SK-N-SH treated with all-trans-retinoic acid at 6 μM for 48 hours (cell line): ENCODE measurements around the gene ZBTB8B.
"Not testable (repeated sequence)": the region's sequence is repeated elsewhere in the genome, so short reads cannot be mapped to it uniquely, and the experiment has no call there.

ENCODE experiments used
- ATAC-seq: fragments of 200-7000 bp; cut with Tn5 transposase; 3 replicates; pipeline ENCODE4 v1.9.1; 2020; ENCODE audit warnings: mild to moderate bottlenecking, moderate library complexity
- BACH2 ChIP-seq: fragments of 250-450 bp; sonication (Bioruptor Pico); IDR thresholded peaks from 2 replicates; pipeline ENCODE4 v1.9.0; 2021; ENCODE audit warnings: mild to moderate bottlenecking, borderline replicate concordance
- CREB5 ChIP-seq: fragments of 250-450 bp; sonication (Bioruptor Pico); IDR thresholded peaks from 2 replicates; pipeline ENCODE4 v1.5.1; 2020; ENCODE audit warnings: low read depth, mild to moderate bottlenecking, moderate library complexity
- GLIS3 ChIP-seq: fragments of 250-450 bp; sonication (Bioruptor Pico); IDR thresholded peaks from 2 replicates; pipeline ENCODE4 v1.5.0; 2020; ENCODE audit warnings: mild to moderate bottlenecking, moderate library complexity
- ISL1 ChIP-seq: fragments of 250-450 bp; sonication (Bioruptor Pico); IDR thresholded peaks from 2 replicates; pipeline ENCODE4 v2.1.2; 2022; ENCODE audit warnings: mild to moderate bottlenecking, moderate library complexity
- OSR1 ChIP-seq: fragments of 250-450 bp; sonication (Bioruptor Pico); IDR thresholded peaks from 2 replicates; pipeline ENCODE4 v1.8.0; 2022; ENCODE audit warnings: moderate library complexity, mild to moderate bottlenecking, inconsistent platforms
- PATZ1 ChIP-seq: fragments of 250-450 bp; sonication (Bioruptor Pico); IDR thresholded peaks from 2 replicates; pipeline ENCODE4 v1.8.0; 2020; ENCODE audit warnings: mild to moderate bottlenecking, moderate library complexity, borderline replicate concordance
- PPARA ChIP-seq: fragments of 250-450 bp; sonication (Bioruptor Pico); IDR thresholded peaks from 2 replicates; pipeline ENCODE4 v1.5.0; 2020; ENCODE audit warnings: mild to moderate bottlenecking, borderline replicate concordance
- RARB ChIP-seq: fragments of 250-450 bp; sonication (Bioruptor Pico); IDR thresholded peaks from 2 replicates; pipeline ENCODE4 v1.8.0; 2021; ENCODE audit warnings: mild to moderate bottlenecking, moderate library complexity
- SNAI2 ChIP-seq: fragments of 250-450 bp; sonication (Bioruptor Pico); IDR thresholded peaks from 2 replicates; pipeline ENCODE4 v1.5.0; 2020; ENCODE audit warnings: mild to moderate bottlenecking, moderate library complexity
- TOX ChIP-seq: fragments of 250-450 bp; sonication (Bioruptor Pico); IDR thresholded peaks from 2 replicates; pipeline ENCODE4 v1.8.0; 2021; ENCODE audit warnings: mild to moderate bottlenecking, moderate library complexity, borderline replicate concordance
- ZC3H10 ChIP-seq: fragments of 250-450 bp; sonication (Bioruptor Pico); IDR thresholded peaks from 2 replicates; pipeline ENCODE4 v1.5.1; 2021; ENCODE audit warnings: mild to moderate bottlenecking, moderate library complexity
- ZFP30 ChIP-seq: fragments of 450-650 bp; formaldehyde crosslinking; IDR thresholded peaks from 2 replicates; pipeline ENCODE4 v1.5.0; 2022; ENCODE audit warnings: mild to moderate bottlenecking, moderate library complexity
- ZNF565 ChIP-seq: fragments of 450-650 bp; formaldehyde crosslinking; conservative IDR thresholded peaks from 2 replicates; pipeline ENCODE4 v1.5.0; 2020; ENCODE audit warnings: low read depth, mild to moderate bottlenecking, moderate library complexity
- ZNF70 ChIP-seq: fragments of 450-650 bp; formaldehyde crosslinking; IDR thresholded peaks from 2 replicates; pipeline ENCODE4 v1.5.0; 2020; ENCODE audit warnings: mild to moderate bottlenecking, moderate library complexity
- ZNF8 ChIP-seq: fragments of 450-650 bp; formaldehyde crosslinking; IDR thresholded peaks from 2 replicates; pipeline ENCODE4 v1.5.0; 2020; ENCODE audit warnings: mild to moderate bottlenecking, moderate library complexity
- TF ChIP-seq, protein P1 (sequence below): fragments of 250-450 bp; sonication (Bioruptor Pico); IDR thresholded peaks from 2 replicates; pipeline ENCODE4 v1.5.0; 2020; ENCODE audit warnings: mild to moderate bottlenecking, moderate library complexity

The ZBTB8B gene

DNA sequence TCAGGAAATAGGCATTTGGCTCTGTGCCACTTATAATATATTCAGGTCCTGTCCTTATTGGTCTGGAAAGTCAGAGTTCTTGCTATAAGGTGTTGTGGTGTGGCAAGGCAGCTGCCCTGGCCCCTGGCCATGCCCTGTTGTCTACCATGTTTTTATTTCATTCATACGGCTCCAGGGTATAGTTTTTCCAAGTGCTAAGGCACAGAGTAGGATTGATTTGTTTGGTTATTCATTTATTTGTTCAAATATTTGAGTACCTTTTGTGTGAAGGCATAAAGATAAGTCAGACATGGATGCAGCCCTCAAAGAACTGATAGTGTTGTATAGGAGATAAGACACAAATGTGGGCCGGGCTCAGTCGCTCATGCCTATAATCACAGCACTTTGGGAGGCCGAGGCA, 10.1 kb downstream of the ZBTB8B start:
- ATAC-seq = no peak
- no peak for TF ChIP-seq ZFP30 (CRISPR knock-in tag)
- no peak for TF ChIP-seq SNAI2 (CRISPR knock-in tag)
- no peak for TF ChIP-seq CREB5 (CRISPR knock-in tag)
- TF ChIP-seq ZNF565 (CRISPR knock-in tag) = no peak
- no peak for TF ChIP-seq RARB (CRISPR knock-in tag)
- no peak for TF ChIP-seq GLIS3 (CRISPR knock-in tag)
- no peak for TF ChIP-seq PATZ1 (CRISPR knock-in tag)

DNA sequence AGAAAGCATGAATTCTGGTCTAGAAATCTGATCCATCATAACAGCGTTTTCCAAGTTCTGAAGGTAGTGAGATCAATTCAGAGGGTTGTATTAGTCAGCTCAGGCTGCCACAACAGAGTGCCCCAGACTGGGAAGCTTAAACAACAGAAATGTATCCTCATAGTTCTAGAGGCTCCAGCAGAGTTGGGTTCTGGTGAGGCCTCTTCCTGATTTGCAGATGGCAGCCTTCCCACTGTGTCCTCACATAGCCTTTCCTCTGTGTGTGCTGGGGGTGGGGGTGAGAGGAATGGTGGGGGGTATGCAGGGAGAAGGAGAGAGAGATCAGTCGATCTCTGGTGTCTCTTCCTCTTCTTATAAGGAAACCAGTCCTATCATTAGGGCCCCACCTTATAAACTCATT, 15.1 kb downstream of the ZBTB8B start:
- no peak for ATAC-seq
- TF ChIP-seq PATZ1 (CRISPR knock-in tag) (no peak), OSR1 (CRISPR knock-in tag) (no peak), GLIS3 (CRISPR knock-in tag) (no peak), BACH2 (CRISPR knock-in tag) (no peak), ZFP30 (CRISPR knock-in tag) (no peak), RARB (CRISPR knock-in tag) (no peak)

DNA sequence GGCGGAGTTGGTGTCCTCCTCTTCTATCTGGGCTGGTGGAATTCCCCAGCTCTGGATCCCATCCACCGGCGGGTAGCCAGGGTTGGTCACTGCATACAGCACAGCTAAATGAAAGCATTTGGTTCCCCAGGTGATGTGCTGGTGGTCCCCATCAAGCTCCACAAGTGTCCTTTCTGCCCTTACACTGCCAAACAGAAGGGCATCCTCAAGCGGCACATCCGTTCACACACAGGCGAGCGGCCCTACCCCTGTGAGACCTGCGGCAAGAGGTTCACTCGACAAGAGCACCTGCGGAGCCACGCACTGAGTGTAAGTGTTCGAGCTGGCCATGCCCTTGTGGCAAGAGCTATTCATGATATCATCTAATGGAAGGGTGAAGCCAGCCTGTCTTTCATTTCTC, 15.9 kb downstream of the ZBTB8B start:
- no peak for ATAC-seq
- TF ChIP-seq ISL1 (CRISPR knock-in tag) (no peak), SNAI2 (CRISPR knock-in tag) (no peak), PPARA (CRISPR knock-in tag) (no peak), BACH2 (CRISPR knock-in tag) (no peak), GLIS3 (CRISPR knock-in tag) (no peak), ZNF70 (CRISPR knock-in tag) (no peak), PATZ1 (CRISPR knock-in tag) (no peak), ZC3H10 (no peak), CREB5 (CRISPR knock-in tag) (no peak), ZNF8 (CRISPR knock-in tag) (no peak), TOX (no peak)
- TF ChIP-seq, protein P1, sequence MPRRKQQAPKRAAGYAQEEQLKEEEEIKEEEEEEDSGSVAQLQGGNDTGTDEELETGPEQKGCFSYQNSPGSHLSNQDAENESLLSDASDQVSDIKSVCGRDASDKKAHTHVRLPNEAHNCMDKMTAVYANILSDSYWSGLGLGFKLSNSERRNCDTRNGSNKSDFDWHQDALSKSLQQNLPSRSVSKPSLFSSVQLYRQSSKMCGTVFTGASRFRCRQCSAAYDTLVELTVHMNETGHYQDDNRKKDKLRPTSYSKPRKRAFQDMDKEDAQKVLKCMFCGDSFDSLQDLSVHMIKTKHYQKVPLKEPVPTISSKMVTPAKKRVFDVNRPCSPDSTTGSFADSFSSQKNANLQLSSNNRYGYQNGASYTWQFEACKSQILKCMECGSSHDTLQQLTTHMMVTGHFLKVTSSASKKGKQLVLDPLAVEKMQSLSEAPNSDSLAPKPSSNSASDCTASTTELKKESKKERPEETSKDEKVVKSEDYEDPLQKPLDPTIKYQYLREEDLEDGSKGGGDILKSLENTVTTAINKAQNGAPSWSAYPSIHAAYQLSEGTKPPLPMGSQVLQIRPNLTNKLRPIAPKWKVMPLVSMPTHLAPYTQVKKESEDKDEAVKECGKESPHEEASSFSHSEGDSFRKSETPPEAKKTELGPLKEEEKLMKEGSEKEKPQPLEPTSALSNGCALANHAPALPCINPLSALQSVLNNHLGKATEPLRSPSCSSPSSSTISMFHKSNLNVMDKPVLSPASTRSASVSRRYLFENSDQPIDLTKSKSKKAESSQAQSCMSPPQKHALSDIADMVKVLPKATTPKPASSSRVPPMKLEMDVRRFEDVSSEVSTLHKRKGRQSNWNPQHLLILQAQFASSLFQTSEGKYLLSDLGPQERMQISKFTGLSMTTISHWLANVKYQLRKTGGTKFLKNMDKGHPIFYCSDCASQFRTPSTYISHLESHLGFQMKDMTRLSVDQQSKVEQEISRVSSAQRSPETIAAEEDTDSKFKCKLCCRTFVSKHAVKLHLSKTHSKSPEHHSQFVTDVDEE (CRISPR knock-in tag) = no peak

DNA sequence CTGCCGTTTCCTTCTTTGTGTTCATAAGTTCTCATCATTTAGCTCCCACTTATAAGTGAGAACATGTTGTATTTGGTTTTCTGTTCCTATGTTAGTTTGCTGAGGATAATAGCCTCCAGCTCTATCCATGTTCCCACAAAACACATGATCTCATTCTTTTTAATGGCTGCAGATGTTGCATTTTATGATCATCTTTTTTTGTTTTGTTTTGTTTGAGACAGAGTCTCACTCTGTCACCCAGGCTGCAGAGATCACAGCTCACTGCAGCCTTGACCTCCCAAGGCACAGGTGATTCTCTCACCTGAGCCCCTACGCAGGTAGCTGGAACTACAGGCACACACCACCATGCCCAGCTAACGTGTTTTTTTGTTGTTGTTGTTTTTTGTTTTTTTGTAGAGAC, 16.9 kb downstream of the ZBTB8B start:
- ATAC-seq = not testable (repeated sequence)
